H9 (cell line): Measurements from ENCODE around the gene KHSRP. TPM values are rescaled to one million over a fixed set of nuclear protein-coding genes. Genes with fewer than 3 reads are reported as not detected.

Experiments
- DNase-seq: peaks from one replicate; pipeline ENCODE4 v3.0.0-alpha.2; 2017
- H2AFZ ChIP-seq: one replicate; pipeline ENCODE4 v1.6.1; 2013; ENCODE audit warnings: mild to moderate bottlenecking, low read length, control low read depth, moderate library complexity
- H2AK5ac ChIP-seq: 2 replicates; pipeline ENCODE4 v1.6.1; 2013; ENCODE audit warnings: low read length, control low read depth, mixed read lengths; ENCODE audit not compliant: insufficient read length
- H2BK120ac ChIP-seq: one replicate; pipeline ENCODE4 v1.6.1; 2013; ENCODE audit warnings: low read depth, mild to moderate bottlenecking, low read length, control low read depth, inconsistent platforms; ENCODE audit not compliant: poor library complexity, severe bottlenecking
- H2BK12ac ChIP-seq: 2 replicates; pipeline ENCODE4 v1.6.1; 2013; ENCODE audit warnings: low read length, control low read depth, mixed read lengths, low read depth; ENCODE audit not compliant: insufficient read length
- H2BK15ac ChIP-seq: 2 replicates; pipeline ENCODE4 v1.6.1; 2013; ENCODE audit warnings: low read depth, low read length, control low read depth
- H2BK20ac ChIP-seq: one replicate; pipeline ENCODE4 v1.6.1; 2013; ENCODE audit warnings: low read depth, mild to moderate bottlenecking, low read length, control low read depth, inconsistent platforms; ENCODE audit not compliant: poor library complexity, severe bottlenecking
- H2BK5ac ChIP-seq: 2 replicates; pipeline ENCODE4 v1.6.1; 2013; ENCODE audit warnings: low read length, control low read depth, mixed read lengths; ENCODE audit not compliant: insufficient read length
- H3K14ac ChIP-seq: 2 replicates; pipeline ENCODE4 v1.6.1; 2013; ENCODE audit warnings: low read length, control low read depth; ENCODE audit not compliant: insufficient read depth
- H3K18ac ChIP-seq: 2 replicates; pipeline ENCODE4 v1.6.1; 2013; ENCODE audit warnings: low read depth, mild to moderate bottlenecking, mixed read lengths, low read length, control low read depth; ENCODE audit not compliant: insufficient read length
- H3K23ac ChIP-seq: 2 replicates; pipeline ENCODE4 v1.6.1; 2013; ENCODE audit warnings: low read length, control low read depth, mixed read lengths, low read depth; ENCODE audit not compliant: insufficient read length
- H3K23me2 ChIP-seq: 2 replicates; pipeline ENCODE4 v1.6.1; 2013; ENCODE audit warnings: low read depth, mild to moderate bottlenecking, mixed read lengths, low read length, control low read depth; ENCODE audit not compliant: insufficient read length, poor library complexity, severe bottlenecking
- H3K27ac ChIP-seq: 2 replicates; pipeline ENCODE4 v1.5.1; 2013; ENCODE audit warnings: low read length, control low read depth, mixed read lengths, low read depth; ENCODE audit not compliant: insufficient read length
- H3K27me3 ChIP-seq: 2 replicates; pipeline ENCODE4 v1.6.1; 2013; ENCODE audit warnings: low read length, control low read depth, inconsistent platforms; ENCODE audit not compliant: insufficient read depth
- H3K4ac ChIP-seq: 2 replicates; pipeline ENCODE4 v1.6.1; 2013; ENCODE audit warnings: low read depth, mild to moderate bottlenecking, control low read depth, inconsistent platforms, low read length, moderate library complexity
- H3K4me1 ChIP-seq: 2 replicates; pipeline ENCODE4 v1.6.1; 2013; ENCODE audit warnings: low read length, control low read depth, inconsistent platforms; ENCODE audit not compliant: insufficient read depth
- H3K4me2 ChIP-seq: 2 replicates; pipeline ENCODE4 v1.6.1; 2013; ENCODE audit warnings: low read length, control low read depth, mixed read lengths; ENCODE audit not compliant: insufficient read length, insufficient read depth
- H3K56ac ChIP-seq: 2 replicates; pipeline ENCODE4 v1.6.1; 2013; ENCODE audit warnings: low read depth, mild to moderate bottlenecking, mixed read lengths, low read length, control low read depth; ENCODE audit not compliant: insufficient read length
- H3K79me1 ChIP-seq: 2 replicates; pipeline ENCODE4 v1.6.1; 2013; ENCODE audit warnings: low read depth, mild to moderate bottlenecking, moderate library complexity, low read length, control low read depth, inconsistent platforms; ENCODE audit not compliant: insufficient read depth, poor library complexity, severe bottlenecking
- H3K79me2 ChIP-seq: 2 replicates; pipeline ENCODE4 v1.6.1; 2013; ENCODE audit warnings: low read length, control low read depth, inconsistent platforms; ENCODE audit not compliant: insufficient read depth
- H3K9ac ChIP-seq: 2 replicates; pipeline ENCODE4 v1.6.1; 2013; ENCODE audit warnings: low read length, control low read depth, mixed read lengths; ENCODE audit not compliant: insufficient read length; ENCODE audit errors: extremely low read depth
- H3K9me3 ChIP-seq: one replicate; pipeline ENCODE4 v1.6.1; 2013; ENCODE audit warnings: low read depth, low read length, inconsistent platforms; ENCODE audit not compliant: control insufficient read depth
- H3T11ph ChIP-seq: one replicate; pipeline ENCODE4 v1.6.1; 2013; ENCODE audit warnings: mild to moderate bottlenecking, low read length, control low read depth, inconsistent platforms
- H4K20me1 ChIP-seq: one replicate; pipeline ENCODE4 v1.6.1; 2013; ENCODE audit not compliant: control insufficient read depth, insufficient read length, insufficient read depth
- H4K5ac ChIP-seq: 2 replicates; pipeline ENCODE4 v1.6.1; 2013; ENCODE audit warnings: low read depth, mild to moderate bottlenecking, mixed read lengths, low read length, control low read depth; ENCODE audit not compliant: insufficient read length
- H4K8ac ChIP-seq: replicated peaks from 2 replicates; pipeline ENCODE4 v1.6.1; 2013; ENCODE audit warnings: low read length, control low read depth, mixed read lengths, low read depth; ENCODE audit not compliant: insufficient read length
- H4K91ac ChIP-seq: 2 replicates; pipeline ENCODE4 v1.6.1; 2013; ENCODE audit warnings: low read depth, mild to moderate bottlenecking, moderate library complexity, mixed read lengths, low read length, control low read depth; ENCODE audit not compliant: insufficient read length
- H3K27ac Mint-ChIP-seq, 3 experiments: 2 replicates in 2 of 3; 3 replicates in 1 of 3; pipeline ENCODE4 v1.8.0; 2020 to 2021; ENCODE audit warnings: mixed read lengths in 3 of 3, mild to moderate bottlenecking in 1 of 3, moderate library complexity in 1 of 3
- H3K27me3 Mint-ChIP-seq: 2 replicates; pipeline ENCODE4 v1.8.0; 2021; ENCODE audit warnings: low read depth, mild to moderate bottlenecking, moderate library complexity, mixed read lengths
- H3K36me3 Mint-ChIP-seq, 3 experiments: 2 replicates in 2 of 3; 3 replicates in 1 of 3; pipeline ENCODE4 v1.8.0; 2020 to 2021; ENCODE audit warnings: low read depth in 3 of 3, mixed read lengths in 3 of 3; ENCODE audit not compliant: insufficient read depth in 1 of 3
- H3K4me1 Mint-ChIP-seq, 2 experiments: 2 replicates each; pipeline ENCODE4 v1.8.0; 2020; ENCODE audit warnings: mixed read lengths in 2 of 2
- H3K4me3 Mint-ChIP-seq, 2 experiments: 2 replicates in 1 of 2; 3 replicates in 1 of 2; pipeline ENCODE4 v1.8.0; 2020 to 2021; ENCODE audit warnings: mild to moderate bottlenecking in 2 of 2, mixed read lengths in 2 of 2, moderate library complexity in 1 of 2
- H3K9me3 Mint-ChIP-seq, 2 experiments: 2 replicates in 1 of 2; 3 replicates in 1 of 2; pipeline ENCODE4 v1.8.0; 2020; ENCODE audit warnings: mild to moderate bottlenecking in 2 of 2, mixed read lengths in 2 of 2, moderate library complexity in 1 of 2
- CTCF ChIP-seq: fragments of 200-600 bp; sonication (generic); conservative IDR thresholded peaks from 3 replicates; pipeline ENCODE4 v1.8.0; 2021; ENCODE audit warnings: antibody characterized with exemption, mild to moderate bottlenecking
- WGBS: extraction: QIAGEN DNeasy Blood & Tissue Kit; methylation state at CpG from one replicate; pipeline ENCODE4 v1.1.7; 2013; ENCODE audit warnings: missing lambda C conversion rate, low lambda C conversion rate, mixed read lengths; ENCODE audit not compliant: insufficient read length; ENCODE audit errors: extremely low coverage; 5-methylcytosine and 5-hydroxymethylcytosine counted together
- total RNA-seq: library from RNA; stranded (reverse); gene quantifications from 2 replicates; pipeline ENCODE4 v1.2.1, GENCODE V29; 2021

KHSRP gene
- total RNA-seq, 1 experiment from 2014 or later, result 602 TPM

- peaks cover 8 to 19% (median 14%) of the 10 kb centered on the region in 3 experiments; a peak in 6 of 7 replicates for H3K36me3 Mint-ChIP-seq
- H3K79me1 ChIP-seq, result no peaks in the 10 kb centered on the region
- DNase-seq, result no peak
- H3K4me2 ChIP-seq, result no peak overlapping the region
- H4K8ac ChIP-seq, result no peak overlapping the region
- no peak overlapping the region for H3K27ac ChIP-seq
- H4K91ac ChIP-seq, result no peak overlapping the region
- H3K4me3 Mint-ChIP-seq, result no peak overlapping the region
- peaks cover 2% of the 10 kb centered on the region for H4K20me1 ChIP-seq
- no peak overlapping the region for H3K4ac ChIP-seq
- no peaks in the 10 kb centered on the region; a peak in 1 of 4 replicates for H3K4me1 Mint-ChIP-seq
- no peak overlapping the region for H2AFZ ChIP-seq
- no CpG with 5 or more reads among the region's 13 CpGs for WGBS
- H2BK120ac ChIP-seq, result no peak overlapping the region
- H2BK5ac ChIP-seq, result no peak overlapping the region
- H3K14ac ChIP-seq, result no peak overlapping the region
- H3K23ac ChIP-seq, result no peak overlapping the region
- no peaks in the 10 kb centered on the region for H3K27me3 ChIP-seq
- H3K18ac ChIP-seq, result no peak overlapping the region
- no peaks in the 10 kb centered on the region; a peak in 1 of 5 replicates for H3K9me3 Mint-ChIP-seq
- H3K4me1 ChIP-seq, result no peaks in the 10 kb centered on the region
- no peak overlapping the region for H2BK20ac ChIP-seq
- no peak overlapping the region for H2BK12ac ChIP-seq
- H3K27ac Mint-ChIP-seq, result no peak overlapping the region
- H4K5ac ChIP-seq, result no peak overlapping the region
- no peak overlapping the region for H3K9ac ChIP-seq
- H3T11ph ChIP-seq, result no peak overlapping the region
- H3K79me2 ChIP-seq, result no peaks in the 10 kb centered on the region
- H2AK5ac ChIP-seq, result no peak overlapping the region
- peaks cover 5% of the 10 kb centered on the region for H3K27me3 Mint-ChIP-seq
- TF ChIP-seq CTCF, result no peak
- H3K9me3 ChIP-seq, result no peaks in the 10 kb centered on the region
- H2BK15ac ChIP-seq, result no peak overlapping the region
- no peak overlapping the region for H3K56ac ChIP-seq
- no peaks in the 10 kb centered on the region for H3K23me2 ChIP-seq
Observed at GRCh38 chr19:6442087-6442688, 17.6 kb upstream of the KHSRP start.
